ENCODE results near the gene SRC.

Gene SRC

DNA sequence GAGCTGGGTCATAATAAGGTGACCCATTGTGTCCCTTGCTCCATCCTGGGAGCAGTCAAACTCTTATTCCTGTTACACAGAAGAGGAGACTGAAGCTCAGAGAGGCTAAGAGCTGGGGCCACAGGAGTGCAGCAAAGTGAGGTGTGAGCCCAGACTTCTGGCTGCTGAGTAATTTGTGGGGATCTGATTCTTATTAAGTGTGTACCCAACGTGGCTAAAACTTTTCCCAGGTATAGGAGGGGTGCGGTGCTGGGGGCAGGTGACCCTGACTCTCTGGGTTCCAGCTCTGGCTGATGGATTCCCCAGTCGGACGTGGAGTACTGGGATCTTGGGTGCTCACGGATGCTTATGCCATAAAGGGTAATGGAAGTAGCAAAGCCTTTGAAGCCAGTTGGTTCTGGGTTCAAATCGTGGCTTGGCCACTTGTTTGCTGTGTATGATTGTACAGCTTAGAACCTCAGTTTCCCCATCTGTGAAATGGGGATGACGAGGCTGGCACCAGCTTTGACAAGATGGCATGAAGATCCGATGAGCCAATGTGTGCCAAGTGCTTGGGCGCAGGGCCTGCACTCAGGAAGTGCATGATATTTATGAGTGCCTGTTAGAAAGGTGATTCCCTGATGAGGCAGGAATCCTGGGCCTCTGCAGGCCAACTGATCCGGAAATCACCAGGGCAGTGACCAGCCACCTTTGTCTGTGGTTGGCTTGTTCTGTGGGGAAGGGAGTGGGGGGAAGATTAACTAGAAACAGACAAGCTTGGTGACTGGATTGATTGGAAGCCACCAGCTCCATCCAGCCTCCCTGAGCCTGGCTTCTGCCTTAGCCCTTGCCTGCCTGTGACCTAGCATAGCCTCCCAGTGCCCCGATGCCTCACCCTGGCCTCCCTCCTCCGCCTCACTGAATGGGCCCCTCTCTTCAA lies 6.0 kb downstream of the SRC start:
- DNase-seq = no peak

DNA sequence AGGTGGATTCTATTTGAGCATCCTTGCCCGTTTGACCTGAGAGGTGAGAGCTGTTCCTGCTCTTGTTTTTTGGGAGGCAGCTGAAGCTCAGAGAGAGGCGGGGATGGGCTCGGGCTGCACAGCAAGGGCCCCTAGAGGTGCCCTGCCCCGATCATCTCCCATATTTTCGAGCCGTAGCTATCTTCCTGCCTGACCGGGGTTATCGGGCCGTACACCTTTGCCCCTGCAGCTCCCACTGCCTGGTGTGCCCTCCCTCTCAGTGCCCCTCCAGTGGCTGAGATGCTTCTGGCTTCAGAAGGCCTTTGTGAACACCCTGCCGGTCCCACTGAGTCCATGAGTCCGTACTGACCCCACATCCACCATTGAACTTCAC lies 6.7 kb downstream of the SRC start:
- DNase-seq = no peak

DNA sequence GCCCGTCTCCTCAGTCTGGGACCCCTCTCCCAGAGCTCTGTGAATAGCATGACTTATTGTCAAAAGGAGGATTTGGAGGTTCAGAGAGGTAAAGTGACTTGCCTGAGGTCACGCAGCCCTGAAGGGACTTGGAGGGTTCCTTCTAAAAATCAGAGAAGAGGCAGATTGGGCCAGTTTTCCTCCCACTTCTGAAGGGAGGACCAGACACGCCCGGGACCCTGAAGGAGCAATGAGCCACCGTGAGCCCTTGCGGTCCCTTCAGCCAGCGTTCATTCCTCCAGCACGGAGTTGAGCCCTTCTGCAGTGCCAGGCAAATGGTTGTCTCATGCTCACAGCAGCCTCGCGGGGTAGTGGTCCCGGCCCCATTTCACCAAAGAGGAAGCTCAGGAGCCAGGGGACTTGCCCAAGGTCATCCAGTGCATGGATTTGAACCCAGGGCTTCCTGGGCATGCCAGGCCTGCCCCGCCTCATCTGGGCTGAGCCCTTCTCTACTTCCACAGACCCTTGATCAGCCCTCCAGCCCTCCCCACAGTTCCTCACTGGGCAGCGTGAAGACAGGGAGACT lies 7.4 kb downstream of the SRC start:
- no peak for DNase-seq

DNA sequence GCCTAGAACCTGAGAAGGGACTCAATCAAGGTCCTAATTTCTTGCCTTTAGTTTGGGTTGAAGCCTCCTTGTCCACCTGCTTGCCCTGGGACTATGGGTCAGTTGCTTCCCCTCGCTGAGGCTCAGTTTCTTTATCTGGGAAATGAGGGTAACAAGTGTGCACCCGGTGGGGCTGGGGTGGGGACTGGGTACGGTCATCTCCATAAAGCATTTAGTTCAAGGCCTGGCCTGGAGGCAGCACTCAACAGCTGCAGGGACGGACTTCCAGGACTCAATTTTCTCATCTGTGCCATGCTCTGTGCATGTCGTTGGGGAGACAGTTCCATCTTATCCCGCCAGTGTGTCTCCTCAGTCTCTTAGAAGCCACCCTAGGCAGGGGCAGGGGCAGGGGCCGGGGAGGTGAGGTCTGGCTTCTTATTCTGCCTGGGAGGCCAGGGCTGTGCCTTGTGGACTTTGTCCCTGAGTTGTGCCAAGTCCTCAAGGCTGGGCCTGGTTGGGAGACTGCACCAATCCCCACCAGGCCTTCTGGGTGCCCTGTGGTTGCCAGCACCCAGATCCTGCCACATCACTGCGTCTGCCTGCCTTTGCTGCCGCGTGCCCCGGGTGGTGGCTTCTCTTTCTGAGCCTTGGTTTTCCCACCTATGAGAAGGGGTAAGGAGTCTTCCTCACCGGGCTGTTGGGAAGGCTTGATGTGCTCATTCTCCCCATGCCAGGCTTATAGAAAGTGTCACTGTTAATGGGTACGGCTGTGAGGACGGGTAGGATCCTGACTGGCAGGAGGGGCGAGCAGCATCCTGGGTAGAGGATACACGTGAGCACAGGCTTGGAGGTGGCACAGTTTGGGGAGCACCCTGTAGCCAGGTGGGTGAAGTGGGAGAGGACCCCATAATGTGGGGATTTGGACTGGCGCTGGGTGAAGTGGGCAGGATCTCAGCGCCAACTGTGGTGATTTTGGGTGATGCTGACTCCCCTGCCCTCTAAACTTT lies 8.6 kb downstream of the SRC start:
- DNase-seq = no peak

GRCh38 chr20:37355252-37356180 lies 9.6 kb downstream of the SRC start:
- DNase-seq = no peak

- DNase-seq = no peak
Measured at GRCh38 chr20:37356387-37356786, 10.4 kb downstream of the SRC start.

GRCh38 chr20:37356961-37357371 lies 11.0 kb downstream of the SRC start:
- DNase-seq = no peak

DNA sequence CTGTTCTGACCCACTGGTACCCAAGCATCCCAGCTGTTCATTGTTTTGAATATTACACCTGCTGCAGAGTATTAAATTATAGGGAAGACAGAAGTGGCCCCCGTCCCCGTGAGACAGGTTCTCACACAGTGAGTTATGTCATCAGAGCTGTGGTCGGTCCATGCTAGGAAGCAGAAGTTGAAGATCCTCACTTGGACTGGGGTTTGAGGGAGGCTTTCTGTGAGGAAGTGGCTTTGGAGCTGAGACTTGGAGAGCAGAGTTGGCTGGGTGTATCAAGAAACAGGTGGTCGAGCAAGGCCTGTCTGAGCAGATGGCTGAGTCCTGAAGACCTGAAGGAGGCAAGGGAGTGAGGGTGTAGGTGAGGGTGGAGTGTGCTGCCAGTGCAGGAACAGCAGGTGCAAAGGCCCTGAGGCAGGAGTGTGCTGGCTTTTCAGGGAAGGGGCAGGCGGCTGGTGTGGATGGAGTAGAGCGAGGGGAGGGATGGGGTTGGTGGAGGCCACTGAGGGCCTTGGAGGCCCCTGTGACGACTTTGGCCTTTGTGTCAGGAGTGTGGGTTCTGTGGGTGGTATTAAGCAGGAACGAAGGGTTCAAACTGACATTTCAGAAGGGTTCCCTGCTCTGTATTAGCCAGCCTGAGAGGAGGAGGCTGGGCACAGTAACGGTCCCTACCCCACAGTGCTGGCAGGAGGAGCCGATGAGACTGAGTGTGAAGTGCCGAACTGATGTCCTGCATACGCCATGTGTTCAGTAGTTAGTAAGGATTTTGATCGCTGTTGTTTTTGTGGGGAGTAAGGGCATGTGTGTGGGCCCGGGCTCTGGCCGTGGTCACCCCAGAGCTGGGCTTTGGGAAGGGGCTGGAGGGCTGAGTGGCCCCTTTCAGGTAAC lies 11.8 kb downstream of the SRC start:
- DNase-seq = no peak

GRCh38 chr20:37358366-37359150 lies 12.6 kb downstream of the SRC start:
- DNase-seq = no peak

DNA sequence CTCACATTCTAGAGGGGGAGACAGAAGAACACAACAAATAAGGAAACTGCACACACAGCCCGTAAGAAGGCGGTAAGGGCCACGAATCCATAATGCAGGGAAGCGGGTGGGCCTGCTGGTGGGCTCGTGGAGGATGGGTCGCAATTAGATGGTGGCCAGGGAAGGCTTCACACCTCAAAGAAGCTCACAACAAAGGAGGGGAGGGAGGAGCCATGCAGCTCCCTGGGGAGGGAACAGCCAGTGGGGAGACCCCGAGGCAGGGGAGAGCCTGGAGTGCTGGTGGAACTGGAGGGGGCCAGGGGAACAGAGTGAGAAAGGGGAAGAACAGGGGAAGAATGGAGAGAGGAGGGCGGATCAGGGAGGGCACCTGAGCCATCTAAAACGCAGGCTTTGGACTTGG lies 13.4 kb downstream of the SRC start:
- no peak for DNase-seq

- DNase-seq = no peak
Measured at GRCh38 chr20:37359836-37360235, 13.9 kb downstream of the SRC start.

DNA sequence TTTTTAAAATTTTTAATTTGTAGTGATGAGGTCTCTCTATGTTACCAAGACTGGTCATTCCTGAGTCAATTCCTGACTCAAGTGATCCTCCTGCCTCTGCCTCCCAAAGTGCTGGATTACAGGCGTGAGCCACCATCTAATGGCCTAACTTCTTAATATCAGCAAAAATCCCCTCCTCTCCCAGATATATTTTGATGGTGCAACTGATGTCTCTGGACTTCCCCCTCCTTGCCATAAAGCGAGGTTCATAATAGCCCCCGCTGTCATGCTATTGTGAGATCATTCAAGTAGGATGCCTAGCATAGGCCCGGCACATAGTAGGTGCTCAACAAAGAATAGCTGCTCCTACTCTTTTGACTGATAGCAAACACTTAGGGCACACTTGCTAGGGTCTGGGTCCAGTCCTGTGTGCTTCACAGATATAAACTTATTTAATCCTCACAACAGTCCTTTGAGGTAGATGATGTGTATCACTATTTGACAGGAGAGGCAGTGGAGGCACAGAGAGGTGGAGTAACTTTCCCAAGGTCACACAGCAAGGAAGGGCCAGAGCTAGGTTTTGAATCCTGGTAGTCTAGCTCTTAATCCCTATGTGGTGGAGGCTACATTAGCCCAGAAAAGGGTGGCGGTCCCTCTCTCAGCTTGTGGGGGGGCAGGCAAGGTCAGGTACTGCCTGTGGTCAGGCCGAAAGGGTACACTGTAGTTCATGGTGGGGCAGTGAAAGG lies 14.6 kb downstream of the SRC start:
- no peak for DNase-seq

DNA sequence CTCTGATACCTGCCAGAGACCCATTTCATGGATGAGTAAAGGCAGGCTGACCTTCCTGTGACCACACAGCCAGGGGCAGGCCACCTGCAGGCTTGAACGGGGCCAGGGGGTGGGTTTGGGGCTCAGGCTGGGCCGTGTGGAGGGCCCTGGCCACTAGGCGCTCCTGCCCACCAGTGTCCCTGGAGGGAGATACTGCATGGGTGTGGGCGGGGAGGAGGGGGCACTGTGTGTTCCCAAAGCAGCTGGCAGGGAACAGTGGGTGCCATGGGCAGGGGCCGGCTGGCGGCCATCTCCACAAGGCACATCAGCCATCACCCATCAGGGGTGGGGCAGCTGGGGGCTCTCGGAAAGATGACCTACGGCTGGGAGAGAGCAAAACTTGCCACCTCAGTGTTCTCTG lies 15.4 kb downstream of the SRC start:
- DNase-seq = no peak

- DNase-seq = no peak
Measured at GRCh38 chr20:37362231-37362792, 16.4 kb downstream of the SRC start.

DNA sequence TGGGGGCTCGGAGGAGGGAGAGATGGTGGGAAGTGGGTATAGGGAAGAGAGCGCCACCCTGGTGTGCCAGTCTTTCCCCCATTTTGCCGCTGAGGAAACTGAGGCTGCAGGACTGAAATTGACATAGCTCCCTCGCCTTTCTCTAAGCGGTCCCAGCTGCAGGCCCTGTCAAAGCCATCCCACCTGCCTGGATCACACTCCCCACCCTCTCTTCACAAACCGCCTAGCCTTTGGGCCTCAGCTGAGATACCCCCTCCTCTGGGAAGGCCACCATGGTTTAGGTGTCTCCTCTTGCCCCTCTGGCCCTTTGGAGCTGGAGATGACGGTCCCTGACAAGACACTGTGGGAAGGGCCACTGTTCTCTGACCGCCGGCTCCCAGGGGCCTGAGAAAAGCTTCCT lies 16.9 kb downstream of the SRC start:
- no peak for DNase-seq

DNA sequence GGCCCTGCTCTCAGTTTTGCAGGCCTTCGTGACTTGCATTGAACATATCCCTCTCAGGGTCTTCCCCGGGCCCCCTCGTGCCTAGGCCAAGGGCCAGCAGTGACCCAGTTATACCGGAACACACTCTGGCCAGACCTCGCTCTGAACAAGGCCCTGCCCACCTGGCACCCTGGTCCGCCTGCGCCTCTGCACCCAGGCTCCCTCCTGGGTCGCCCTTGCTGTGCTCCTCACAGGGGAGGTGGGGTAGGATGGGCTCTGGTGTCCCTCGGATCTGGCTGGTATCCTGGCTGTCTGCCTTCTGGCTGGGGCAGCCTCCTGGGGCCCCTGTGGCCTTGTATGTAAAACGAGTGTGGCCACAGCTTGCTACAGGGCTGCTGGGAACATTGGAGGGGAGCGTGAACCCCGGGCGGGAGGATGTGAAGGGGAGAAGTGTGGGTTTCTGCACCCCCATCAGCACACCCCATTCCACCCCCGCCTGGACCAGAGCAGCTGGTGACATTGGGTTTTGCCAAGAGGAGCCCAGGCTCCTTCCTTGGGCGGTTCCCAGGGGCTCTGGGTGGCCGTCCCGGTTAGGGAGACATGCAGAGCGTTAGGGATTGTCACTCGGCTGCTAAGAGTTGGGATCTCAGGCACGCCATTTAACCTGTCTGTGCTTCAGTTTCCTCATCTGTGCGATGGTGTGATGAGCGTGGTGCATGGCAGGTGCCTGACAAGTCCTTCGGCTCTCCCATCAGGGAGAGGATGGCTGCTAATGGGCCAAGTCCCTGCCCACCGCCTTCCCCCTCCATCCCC lies 17.5 kb downstream of the SRC start:
- DNase-seq = no peak

- no peak for DNase-seq
Measured at GRCh38 chr20:37364013-37364926, 18.3 kb downstream of the SRC start.

Measured in T-helper 1 cell (primary cell).